Gastrocnemius medialis (tissue), 4 donors: ENCODE measurements around the gene GTPBP6. TPM values are rescaled to one million over a fixed set of nuclear protein-coding genes. Genes with fewer than 3 reads are reported as not detected.

Experiments
- ATAC-seq, 2 donors: fragments of 150-250 bp; one replicate each; pipeline ENCODE4 v1.9.1; 2016
- DNase-seq, 2 donors: peaks; one replicate each; pipeline ENCODE4 v3.0.0-alpha.2; 2019
- H3K27ac ChIP-seq, 4 donors: fragments of 200-600 bp; sonication (generic); 1 replicate in 1 of 4; 2 replicates in 3 of 4; pipeline ENCODE4 v1.5.1; 2016 to 2018; ENCODE audit warnings: mild to moderate bottlenecking in 2 of 4, moderate library complexity in 1 of 4
- H3K27me3 ChIP-seq, 3 donors: fragments of 200-600 bp; sonication (generic) in 2 of 3; 1 replicate in 1 of 3; 2 replicates in 2 of 3; pipeline versions ENCODE4 v1.5.1 to v1.6.0; 2016 to 2019; ENCODE audit warnings: mild to moderate bottlenecking in 1 of 3, moderate library complexity in 1 of 3
- H3K36me3 ChIP-seq, 2 donors: fragments of 200-600 bp; sonication (generic) in 1 of 2; one replicate each; pipeline ENCODE4 v1.5.1; 2017 to 2018
- H3K4me1 ChIP-seq, 2 donors: fragments of 200-600 bp; sonication (generic) in 1 of 2; one replicate each; pipeline ENCODE4 v1.5.1; 2016 to 2017; ENCODE audit warnings: mild to moderate bottlenecking in 2 of 2
- H3K4me3 ChIP-seq, 4 donors: fragments of 200-600 bp; sonication (generic) in 3 of 4; 1 replicate in 1 of 4; 2 replicates in 3 of 4; pipeline ENCODE4 v1.5.1; 2016 to 2019; ENCODE audit warnings: mild to moderate bottlenecking in 2 of 4
- H3K9me3 ChIP-seq, 3 donors: fragments of 200-600 bp; sonication (generic) in 2 of 3; 1 replicate in 1 of 3; 2 replicates in 2 of 3; pipeline ENCODE4 v1.5.1; 2016 to 2019
- POLR2A ChIP-seq, 2 donors: fragments of 450-650 bp; IDR thresholded peaks; one replicate each; pipeline ENCODE4 v1.6.1; 2017; ENCODE audit warnings: antibody characterized with exemption in 2 of 2, mild to moderate bottlenecking in 2 of 2, moderate library complexity in 2 of 2
- in situ Hi-C, 4 donors: fragments of 200-750 bp; cut with MboI; loops; one replicate each; pipeline versions ENCODE4 v1.15.0 to v1.8.0; 2017; ENCODE audit warnings: low sequenced_read_pairs in 4 of 4
- intact Hi-C: fragments of 100-400 bp; cut with DNase I; formaldehyde crosslinking; loops from one replicate; pipeline ENCODE4 v1.15.1; 2023; ENCODE audit warnings: low total_unique reads
- total RNA-seq, 4 donors: library from RNA; depleted of rRNA; stranded (reverse); fragments of >200 nt; gene quantifications; one replicate each; pipeline versions ENCODE4 v1.1.0 to v1.2.3, GENCODE V29; 2016
- TF ChIP-seq, protein P1 (sequence below), 5 experiments: fragments of 450-650 bp in 3 of 5; fragments of 200-600 bp in 2 of 5; sonication (generic) in 2 of 5; IDR thresholded peaks in 4 of 5; conservative IDR thresholded peaks in 1 of 5; 1 replicate in 4 of 5; 2 replicates in 1 of 5; pipeline ENCODE4 v1.5.1; 2016 to 2019; ENCODE audit warnings: antibody characterized with exemption in 5 of 5, mild to moderate bottlenecking in 3 of 5, moderate library complexity in 3 of 5

The GTPBP6 gene
- total RNA-seq, 4 donors from 2014 or later: 40.1 to 79.4 (median 46.9) TPM

DNA sequence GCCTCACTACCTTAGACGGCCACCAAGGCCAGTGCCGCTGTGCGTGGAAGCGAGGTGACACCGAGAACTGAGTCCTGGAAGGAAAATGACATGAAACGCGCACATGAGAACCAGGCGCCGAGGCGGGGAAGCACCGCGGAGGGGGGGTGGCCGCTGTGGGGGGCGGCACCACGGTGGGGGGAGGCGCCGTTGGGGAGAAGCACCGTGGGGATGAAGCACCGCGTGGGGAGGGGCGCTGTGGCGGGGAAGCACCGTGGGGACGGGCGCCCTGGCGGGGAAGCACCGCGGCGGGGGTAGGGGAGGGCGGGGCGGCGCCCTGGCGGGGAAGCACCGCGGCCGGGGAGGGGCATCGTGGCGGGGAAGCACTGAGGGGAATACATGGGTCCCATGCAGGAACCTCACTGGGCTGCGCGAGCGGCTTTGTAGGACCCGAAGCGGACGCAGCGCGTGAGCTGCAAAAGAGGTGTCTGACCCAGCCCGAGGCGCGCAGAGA is 40.1 kb upstream of the GTPBP6 start:
- in situ Hi-C loops (no loop called here), intact Hi-C loops (no loop called here)
- Histone ChIP-seq H3K27ac (no peak overlapping the region), H3K4me3 (no peak overlapping the region), H3K27me3 (no peaks in the 10 kb centered on the region), H3K4me1 (no peaks in the 10 kb centered on the region), H3K9me3 (no peaks in the 10 kb centered on the region), H3K36me3 (peaks cover 0 to 29% of the 10 kb centered on the region in 2 donors)
- TF ChIP-seq POLR2A (IDR thresholded peaks at IDR 0.05): no peak
- TF ChIP-seq, protein P1, sequence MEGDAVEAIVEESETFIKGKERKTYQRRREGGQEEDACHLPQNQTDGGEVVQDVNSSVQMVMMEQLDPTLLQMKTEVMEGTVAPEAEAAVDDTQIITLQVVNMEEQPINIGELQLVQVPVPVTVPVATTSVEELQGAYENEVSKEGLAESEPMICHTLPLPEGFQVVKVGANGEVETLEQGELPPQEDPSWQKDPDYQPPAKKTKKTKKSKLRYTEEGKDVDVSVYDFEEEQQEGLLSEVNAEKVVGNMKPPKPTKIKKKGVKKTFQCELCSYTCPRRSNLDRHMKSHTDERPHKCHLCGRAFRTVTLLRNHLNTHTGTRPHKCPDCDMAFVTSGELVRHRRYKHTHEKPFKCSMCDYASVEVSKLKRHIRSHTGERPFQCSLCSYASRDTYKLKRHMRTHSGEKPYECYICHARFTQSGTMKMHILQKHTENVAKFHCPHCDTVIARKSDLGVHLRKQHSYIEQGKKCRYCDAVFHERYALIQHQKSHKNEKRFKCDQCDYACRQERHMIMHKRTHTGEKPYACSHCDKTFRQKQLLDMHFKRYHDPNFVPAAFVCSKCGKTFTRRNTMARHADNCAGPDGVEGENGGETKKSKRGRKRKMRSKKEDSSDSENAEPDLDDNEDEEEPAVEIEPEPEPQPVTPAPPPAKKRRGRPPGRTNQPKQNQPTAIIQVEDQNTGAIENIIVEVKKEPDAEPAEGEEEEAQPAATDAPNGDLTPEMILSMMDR (IDR thresholded peaks at IDR 0.05 in 4 of 5, conservative IDR thresholded peaks at IDR 0.05 in 1 of 5): no peak
- DNase-seq (no peak), ATAC-seq (no peak)

DNA sequence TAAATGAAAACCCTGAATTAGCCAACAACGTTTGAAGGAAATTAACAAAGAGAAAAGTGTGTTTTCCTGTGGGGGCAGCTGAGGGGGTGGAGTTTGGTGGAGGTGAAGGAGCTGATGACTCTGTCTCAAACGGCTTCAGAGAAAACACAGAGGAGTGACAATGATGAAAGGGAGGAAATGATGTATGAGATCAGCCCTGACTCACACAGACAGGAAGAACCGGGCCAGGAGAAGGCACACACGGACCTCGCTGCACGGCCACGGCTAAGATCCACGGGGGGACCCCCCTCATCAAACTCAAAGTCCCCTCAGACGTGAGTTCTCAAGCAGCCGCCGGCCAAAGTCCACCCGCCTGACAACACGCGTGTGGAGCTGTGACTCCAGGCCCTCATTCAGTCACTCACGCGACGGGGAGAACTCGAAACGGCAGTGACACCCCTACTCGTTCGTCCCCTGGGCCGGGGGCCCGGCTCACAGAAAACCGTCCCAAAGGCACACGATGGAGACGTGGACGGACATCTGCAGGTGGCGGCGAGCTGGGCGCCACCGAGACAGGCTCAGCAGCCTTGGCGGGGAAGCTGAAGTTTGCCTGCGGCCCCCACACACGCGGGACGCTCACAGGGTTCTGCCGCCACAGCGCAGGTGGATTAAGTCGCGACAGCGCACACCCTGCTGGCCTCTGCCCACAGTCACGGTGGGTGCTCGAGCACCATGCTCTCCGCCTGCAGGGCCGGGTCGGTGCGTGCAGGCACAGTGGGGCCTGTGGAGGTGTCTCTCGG is 39.3 kb upstream of the GTPBP6 start:
- intact Hi-C loops: no loop called here
- TF ChIP-seq, protein P1 (IDR thresholded peaks at IDR 0.05 in 4 of 5, conservative IDR thresholded peaks at IDR 0.05 in 1 of 5): no peak
- no peak for TF ChIP-seq POLR2A (IDR thresholded peaks at IDR 0.05)
- Histone ChIP-seq H3K27me3 (no peaks in the 10 kb centered on the region), H3K9me3 (no peaks in the 10 kb centered on the region), H3K4me1 (no peaks in the 10 kb centered on the region), H3K36me3 (peaks cover 0 to 29% of the 10 kb centered on the region in 2 donors), H3K27ac (no peak overlapping the region), H3K4me3 (no peak overlapping the region)
- no peak for DNase-seq
- in situ Hi-C loops: no loop called here
- ATAC-seq: no peak

DNA sequence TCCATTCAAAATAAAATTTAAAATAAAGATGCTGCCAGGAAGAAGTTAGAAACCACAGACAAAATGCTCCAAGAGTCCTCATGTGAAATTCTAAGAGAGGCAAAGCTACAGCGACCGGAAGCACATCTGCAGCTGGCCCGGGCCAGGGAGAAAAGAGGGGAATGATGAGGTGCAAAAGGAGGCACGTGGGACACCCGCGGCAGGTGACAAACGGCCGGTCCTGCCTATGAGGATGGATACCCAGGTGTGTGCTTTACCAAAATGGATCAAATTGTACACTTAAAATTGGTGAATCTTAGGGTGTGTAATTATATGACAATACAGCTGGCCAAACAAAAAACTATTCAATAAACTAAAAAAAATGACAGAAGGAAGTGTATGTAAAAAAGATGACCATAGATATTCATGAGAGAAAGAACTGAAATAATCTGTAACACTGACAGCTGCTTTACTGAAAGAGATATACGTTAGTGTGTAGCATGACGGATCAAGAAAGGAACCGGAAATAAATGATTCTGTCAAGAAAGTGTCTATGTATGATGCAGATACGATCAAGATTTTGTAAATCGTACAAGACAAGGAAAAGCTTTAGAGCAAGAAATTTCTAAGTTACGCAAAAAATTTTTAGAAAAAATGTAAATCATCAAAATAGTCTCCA is 38.6 kb upstream of the GTPBP6 start:
- intact Hi-C loops: no loop called here
- DNase-seq (no peak), ATAC-seq (no peak)
- H3K27ac ChIP-seq: no peak overlapping the region
- H3K27me3 ChIP-seq: no peaks in the 10 kb centered on the region
- no peaks in the 10 kb centered on the region for H3K9me3 ChIP-seq
- TF ChIP-seq POLR2A (IDR thresholded peaks at IDR 0.05): no peak
- TF ChIP-seq, protein P1 (IDR thresholded peaks at IDR 0.05 in 4 of 5, conservative IDR thresholded peaks at IDR 0.05 in 1 of 5): no peak
- peaks cover 0 to 29% of the 10 kb centered on the region in 2 donors for H3K36me3 ChIP-seq
- in situ Hi-C loops: no loop called here
- H3K4me1 ChIP-seq: no peaks in the 10 kb centered on the region
- no peak overlapping the region for H3K4me3 ChIP-seq

DNA sequence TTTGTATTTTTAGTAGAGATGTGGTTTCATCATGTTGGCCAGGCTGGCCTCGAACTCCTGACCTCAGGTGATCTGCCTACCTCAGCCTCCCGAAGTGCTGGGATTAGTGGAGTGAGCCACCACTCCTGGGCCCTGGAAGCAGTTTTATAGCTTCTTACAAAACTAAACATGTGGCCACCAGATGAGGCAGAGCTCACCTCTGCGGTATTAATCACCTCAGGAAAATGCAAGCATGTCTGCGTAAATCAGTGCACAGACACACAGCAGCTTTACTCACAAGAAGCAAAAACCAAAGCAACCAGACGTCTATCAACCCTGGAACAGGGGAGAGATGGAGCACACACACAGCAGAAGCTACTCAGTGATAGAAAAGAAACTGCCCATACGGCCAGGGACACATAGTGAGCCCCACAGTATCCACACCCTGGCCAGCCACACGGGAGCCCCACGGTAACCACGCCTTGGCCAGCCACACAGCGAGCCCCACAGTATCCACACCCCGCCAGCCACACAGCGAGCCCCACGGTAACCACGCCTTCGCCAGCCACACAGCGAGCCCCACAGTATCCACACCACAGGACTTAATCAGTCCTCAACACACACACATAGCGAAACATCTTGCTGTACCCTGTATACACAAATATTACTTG is 37.9 kb upstream of the GTPBP6 start:
- ATAC-seq (no peak), DNase-seq (no peak)
- H3K4me1 ChIP-seq: no peaks in the 10 kb centered on the region
- H3K4me3 ChIP-seq: no peak overlapping the region
- in situ Hi-C loops: no loop called here
- intact Hi-C loops: no loop called here
- no peak overlapping the region for H3K27ac ChIP-seq
- TF ChIP-seq, protein P1 (IDR thresholded peaks at IDR 0.05 in 4 of 5, conservative IDR thresholded peaks at IDR 0.05 in 1 of 5): no peak
- TF ChIP-seq POLR2A (IDR thresholded peaks at IDR 0.05): no peak
- no peaks in the 10 kb centered on the region for H3K27me3 ChIP-seq
- peaks cover 0 to 29% of the 10 kb centered on the region in 2 donors for H3K36me3 ChIP-seq
- no peaks in the 10 kb centered on the region for H3K9me3 ChIP-seq
